ENCODE measurements around the gene ADISSP. TPM values are rescaled to one million over a fixed set of nuclear protein-coding genes. Genes with fewer than 3 reads are reported as not detected.

Gene ADISSP
- total and polyA plus RNA-seq, 2 of the 8 experiments (the other 6 are each of a cell fraction or from before 2014, with no cell fraction given), result 111 to 141 TPM

GRCh38 chr20:3716195-3716834 is 51.2 kb downstream of the ADISSP start:
- no peak overlapping the region for H2BK120ac ChIP-seq (replicated peaks; ENCODE audit: low read depth, low read length)
- POLR2A ChIA-PET (ENCODE audit: partially characterized antibody), result interaction anchor here (0.6 to 1.3 kb wide), 5 partner anchors 9 to 52 kb away, joined by 3 to 4 read pairs (median 3); partner anchors contain the start of genes ADISSP and HSPA12B
- H3K9ac ChIP-seq (replicated peaks in 1 of 4; ENCODE audit: extremely low read depth in 1 of 4, low read depth in 3 of 4, low read length in 3 of 4), result no peak overlapping the region
- no peak overlapping the region for H2BK12ac ChIP-seq (ENCODE audit: low read depth, low read length)
- H2AFZ ChIP-seq (ENCODE audit: low read length), result no peak overlapping the region
- DNase-seq (ENCODE audit: low read depth in 1 of 2, low spot score in 2 of 2) (peak; percentile 25 to 72), FAIRE-seq (peak; percentile 19)
- no peak overlapping the region for H3K4me3 ChIP-seq (ENCODE audit: extremely low read depth in 1 of 4, insufficient read depth in 2 of 4, low read depth in 3 of 4, low read length in 4 of 4)
- no peak overlapping the region for H4K5ac ChIP-seq (ENCODE audit: insufficient read length, low read depth, low read length)
- no peaks in the 10 kb centered on the region for H3K9me3 ChIP-seq (ENCODE audit: insufficient read depth in 2 of 2, low read depth in 1 of 2, low read length in 1 of 2)
- H3K36me3 ChIP-seq (ENCODE audit: control insufficient read depth in 2 of 4, insufficient read depth in 4 of 4, low read length in 3 of 4), result no peaks in the 10 kb centered on the region
- no peak overlapping the region for H3K14ac ChIP-seq (ENCODE audit: insufficient read length)
- H3K18ac ChIP-seq (ENCODE audit: extremely low read depth, low read length), result no peak overlapping the region
- no peaks in the 10 kb centered on the region for H4K20me1 ChIP-seq (replicated peaks in 1 of 2; ENCODE audit: control insufficient read depth in 1 of 2, insufficient read depth in 2 of 2, low read length in 2 of 2)
- H3K27me3 ChIP-seq (replicated peaks in 1 of 4; ENCODE audit: control insufficient read depth in 3 of 4, extremely low read depth in 1 of 4, insufficient read depth in 3 of 4, low read length in 3 of 4), result no peaks in the 10 kb centered on the region
- TF ChIP-seq BCL11A (IDR thresholded peaks at IDR 0.05; ENCODE audit: low read depth in 2 of 2, low read length in 2 of 2) (no peak), POLR2AphosphoS5 (IDR thresholded peaks at IDR 0.05; ENCODE audit: low read depth, low read length) (no peak), CTCF (IDR thresholded peaks at IDR 0.05; ENCODE audit: control extremely low read depth in 1 of 3, insufficient read depth in 1 of 3, low read depth in 1 of 3, low read length in 3 of 3) (peak; percentile 91 to 96 (median 96)), CTBP2 (IDR thresholded peaks at IDR 0.05; ENCODE audit: borderline replicate concordance, insufficient read depth, insufficient read length, low read length) (no peak), TEAD4 (IDR thresholded peaks at IDR 0.05; ENCODE audit: low read depth, low read length) (0 out of 2 replicates have a peak, but pooled peaks have one; percentile 20), RAD21 (IDR thresholded peaks at IDR 0.05 in 1 of 2, conservative IDR thresholded peaks at IDR 0.05 in 1 of 2; ENCODE audit: low read depth in 2 of 2, low read length in 2 of 2) (peak; percentile 90 to 97), GABPA (IDR thresholded peaks at IDR 0.05; ENCODE audit: borderline replicate concordance, insufficient read depth, low read length) (peak; percentile 33; the same call in 1 of the 2 replicates)
- H3K23ac ChIP-seq (ENCODE audit: insufficient read length), result no peak overlapping the region
- H3K79me1 ChIP-seq (ENCODE audit: low read depth, low read length), result no peaks in the 10 kb centered on the region
- H3K27ac ChIP-seq (ENCODE audit: low read depth, low read length), result no peak overlapping the region
- no peak overlapping the region for H2BK5ac ChIP-seq (ENCODE audit: low read depth, low read length)
- no peak overlapping the region for H3K4me2 ChIP-seq (ENCODE audit: insufficient read depth in 1 of 2, low read depth in 2 of 2, low read length in 2 of 2)
- no peak overlapping the region for H2BK20ac ChIP-seq (ENCODE audit: low read length)
- no peak overlapping the region for H4K91ac ChIP-seq (replicated peaks; ENCODE audit: insufficient read length, low read length)
- CTCF ChIA-PET (ENCODE audit: partially characterized antibody), result interaction anchor here (0.6 to 42.0 kb wide), 21 partner anchors 11 to 154 kb away, joined by 3 to 1432 read pairs (median 6); partner anchors contain the start of genes ADAM33, ADISSP, CENPB and HSPA12B
- no peak overlapping the region for H2AK5ac ChIP-seq (ENCODE audit: low read depth, low read length)
- H3K56ac ChIP-seq (replicated peaks; ENCODE audit: insufficient read length, low read depth, low read length), result no peak overlapping the region
- no peaks in the 10 kb centered on the region for H3K79me2 ChIP-seq (ENCODE audit: control insufficient read depth in 1 of 2, insufficient read depth in 2 of 2, low read length in 2 of 2)
- no peak overlapping the region for H2BK15ac ChIP-seq (ENCODE audit: low read length)
- no peaks in the 10 kb centered on the region for H3K4me1 ChIP-seq (replicated peaks in 1 of 4; ENCODE audit: control insufficient read depth in 3 of 4, insufficient read depth in 4 of 4, low read length in 3 of 4)
- WGBS, 2 experiments (ENCODE audit: extremely low coverage in 1 of 2, insufficient coverage in 1 of 2, insufficient read length in 1 of 2, insufficient replicate concordance in 2 of 2, low coverage in 1 of 2, low lambda C conversion rate in 2 of 2, missing lambda C conversion rate in 1 of 2), result 71% methylated on average over 4 of the region's 4 CpGs; no CpG with 5 or more reads in 1 of the 2 experiments
- no peak overlapping the region for H4K8ac ChIP-seq (ENCODE audit: extremely low read depth, insufficient read depth, low read length)
- no peak overlapping the region for H3K4ac ChIP-seq (replicated peaks; ENCODE audit: insufficient read length, low read depth, low read length)
- peaks cover 4% of the 10 kb centered on the region; the same call in 1 of the 2 replicates for H3K23me2 ChIP-seq (ENCODE audit: low read depth, low read length)
